Activated CD4-positive, CD25-positive, alpha-beta regulatory T cell treated with anti-CD3 and anti-CD28 coated beads, Interleukin-2, amount 50 U/mL, for 24 hours (primary cell): ENCODE results near the gene AMOTL2.

Source experiments
- ATAC-seq, 2 donors: fragments of 150-1000 bp; cut with Tn5 transposase; one replicate each; pipeline ENCODE4 v1.10.0; 2021; ENCODE audit warnings: mild to moderate bottlenecking in 1 of 2, moderate library complexity in 1 of 2

Gene AMOTL2

DNA sequence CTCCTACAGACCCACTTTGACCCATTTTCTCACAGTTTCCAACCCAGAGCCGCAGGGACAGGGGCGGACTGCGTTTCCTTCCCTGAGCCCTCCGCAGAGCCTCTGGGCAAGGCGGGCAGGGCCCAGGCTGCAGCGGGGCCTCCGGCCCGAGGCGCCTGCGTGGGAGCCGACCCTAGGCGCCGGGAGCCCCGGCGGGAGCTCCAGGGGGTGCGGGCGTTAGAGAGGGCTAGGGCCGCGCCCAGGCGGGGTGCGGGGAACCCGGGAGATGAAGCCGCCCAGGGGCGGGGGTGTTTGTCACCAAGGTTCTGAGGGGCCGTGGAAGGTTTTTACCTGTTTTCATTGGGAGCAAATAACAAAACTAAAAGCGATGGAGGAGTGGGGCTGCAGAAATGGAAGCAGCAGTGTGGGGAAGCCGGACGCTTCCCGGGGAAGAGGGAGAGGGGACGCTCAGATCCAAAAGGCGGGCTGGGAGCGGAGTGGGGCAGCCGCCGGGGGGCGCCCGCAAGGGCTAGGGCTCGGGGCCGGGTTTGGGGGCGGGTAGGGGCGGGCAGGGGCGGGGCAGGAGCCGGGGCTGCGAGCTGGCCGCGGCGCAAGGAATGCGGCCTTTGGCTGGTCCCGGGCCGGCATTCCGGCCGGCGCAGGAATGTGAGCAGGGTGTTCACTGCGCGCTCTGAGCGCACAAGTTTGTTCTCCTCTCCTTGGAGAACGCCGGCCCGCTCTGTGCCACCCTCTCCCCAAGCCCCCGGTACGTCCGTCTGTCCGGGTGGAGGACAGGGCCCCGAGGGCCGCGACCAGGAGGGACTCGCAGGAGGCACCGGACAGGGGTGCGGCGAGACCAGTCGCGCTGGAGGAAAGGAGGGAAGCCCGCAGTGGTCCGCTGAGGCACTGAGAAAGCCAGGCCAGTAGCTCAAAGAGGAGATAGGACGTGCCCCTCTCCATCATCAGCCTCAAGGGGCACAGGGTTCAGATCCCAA, 61.1 kb downstream of the AMOTL2 start:
- no peak for ATAC-seq

DNA sequence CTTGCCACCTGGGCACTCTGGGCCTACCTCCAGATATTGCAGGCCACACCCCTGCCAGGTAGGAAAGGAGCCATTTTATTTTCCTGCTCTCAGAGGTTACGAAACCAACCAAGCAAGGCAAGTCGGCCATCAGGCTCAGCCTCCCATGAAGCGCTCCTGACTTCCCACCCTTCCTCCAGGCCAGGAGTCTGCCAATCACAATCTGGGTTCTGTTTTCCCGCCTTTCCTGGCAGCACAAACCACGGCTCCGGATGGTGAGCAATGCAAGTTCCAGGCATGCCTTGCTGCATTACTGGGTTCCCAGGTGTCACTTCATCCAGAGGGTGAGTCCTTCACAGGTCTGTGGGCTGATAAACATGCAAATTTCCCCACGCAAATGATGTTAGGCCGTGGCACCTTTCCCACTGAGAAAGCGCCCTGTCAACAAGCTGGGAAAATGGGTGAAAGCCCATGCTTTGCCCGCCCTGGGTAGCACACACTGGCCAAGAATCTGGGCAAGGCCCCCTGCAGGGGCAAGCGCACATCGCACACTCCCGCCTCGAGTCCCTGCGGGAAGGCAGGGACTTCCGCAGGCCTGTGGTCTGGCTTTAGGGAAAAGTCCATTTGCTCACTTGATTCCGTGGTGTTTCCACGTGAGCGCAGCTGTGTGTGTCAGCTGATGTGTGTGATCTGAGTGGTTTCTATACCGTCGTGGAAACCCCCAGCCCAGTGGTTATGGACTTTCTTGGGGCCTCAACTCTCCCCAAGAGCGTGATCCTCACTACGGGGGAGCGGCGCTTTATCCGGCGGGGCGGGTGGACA, 62.0 kb downstream of the AMOTL2 start:
- ATAC-seq: no peak

DNA sequence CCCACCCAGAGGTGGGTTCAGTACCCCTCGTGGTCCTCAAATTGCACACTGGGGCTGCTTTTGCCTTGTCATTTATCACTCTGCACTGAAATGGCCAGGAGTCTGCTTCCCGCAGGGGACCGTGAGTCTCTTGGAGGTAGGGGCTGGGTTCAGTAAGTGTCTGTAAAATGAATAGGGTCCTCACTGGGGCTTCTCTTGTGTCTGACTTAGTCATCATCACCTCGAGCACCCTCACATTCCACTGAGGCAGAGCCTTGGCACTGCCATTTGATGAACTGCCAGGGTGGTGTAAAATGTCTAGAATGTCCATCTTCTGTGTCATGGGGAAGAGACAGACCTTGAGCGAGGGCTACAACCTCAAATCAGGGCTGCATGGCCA, 62.6 kb downstream of the AMOTL2 start:
- no peak for ATAC-seq

DNA sequence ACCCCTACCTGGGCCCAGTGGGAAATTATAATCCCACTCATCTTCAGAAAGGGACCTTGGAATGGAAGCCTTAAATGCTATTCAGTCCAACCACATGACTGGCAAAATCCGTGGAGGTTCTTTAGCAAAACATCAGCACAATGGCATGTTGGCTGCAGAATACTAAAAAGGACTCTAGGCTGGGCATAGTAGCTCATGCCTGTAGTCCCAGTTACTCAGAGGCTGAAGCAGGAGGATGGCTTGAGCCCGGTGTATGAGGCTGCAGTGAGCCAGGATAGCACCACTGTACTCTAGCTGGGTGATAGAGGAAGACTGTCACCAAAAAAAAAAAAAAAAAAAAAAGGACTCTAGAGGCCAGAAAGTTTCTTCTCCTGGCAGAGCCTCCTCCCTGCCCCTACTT, 63.0 kb downstream of the AMOTL2 start:
- no peak for ATAC-seq

DNA sequence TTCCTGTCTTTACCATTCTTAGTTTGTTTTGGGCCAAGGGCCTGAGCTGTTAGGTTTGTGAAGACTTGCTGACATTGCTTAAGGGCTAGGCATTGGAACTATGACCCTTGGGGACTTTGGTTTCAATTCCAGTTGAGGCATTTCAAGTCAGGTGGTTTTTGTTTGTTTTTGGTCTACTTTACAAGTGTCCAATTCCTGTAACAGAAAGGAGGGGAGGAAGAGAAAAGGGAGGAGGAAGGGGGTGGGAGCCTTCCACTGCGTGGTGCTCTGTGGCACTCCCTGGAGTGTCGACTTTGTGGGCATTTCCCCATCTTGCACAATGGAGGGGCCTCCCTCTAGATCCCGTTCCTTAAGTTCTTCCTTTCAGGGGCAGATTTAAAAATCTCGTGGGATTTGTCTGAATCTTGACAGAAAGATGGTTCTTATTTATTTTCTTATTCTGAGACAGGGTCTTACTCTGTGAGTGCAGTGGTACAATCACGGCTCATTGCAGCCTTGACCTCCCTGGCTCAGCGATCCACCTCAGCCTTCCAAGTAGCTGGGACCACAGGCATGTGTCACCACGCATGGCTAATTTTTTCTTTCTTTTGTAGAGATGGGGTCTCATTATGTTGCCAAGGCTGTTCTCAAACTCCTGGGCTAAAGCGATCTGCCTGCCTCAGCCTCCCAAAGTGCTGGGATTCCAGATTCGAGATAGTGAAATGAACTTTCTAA, 64.1 kb downstream of the AMOTL2 start:
- no peak for ATAC-seq

DNA sequence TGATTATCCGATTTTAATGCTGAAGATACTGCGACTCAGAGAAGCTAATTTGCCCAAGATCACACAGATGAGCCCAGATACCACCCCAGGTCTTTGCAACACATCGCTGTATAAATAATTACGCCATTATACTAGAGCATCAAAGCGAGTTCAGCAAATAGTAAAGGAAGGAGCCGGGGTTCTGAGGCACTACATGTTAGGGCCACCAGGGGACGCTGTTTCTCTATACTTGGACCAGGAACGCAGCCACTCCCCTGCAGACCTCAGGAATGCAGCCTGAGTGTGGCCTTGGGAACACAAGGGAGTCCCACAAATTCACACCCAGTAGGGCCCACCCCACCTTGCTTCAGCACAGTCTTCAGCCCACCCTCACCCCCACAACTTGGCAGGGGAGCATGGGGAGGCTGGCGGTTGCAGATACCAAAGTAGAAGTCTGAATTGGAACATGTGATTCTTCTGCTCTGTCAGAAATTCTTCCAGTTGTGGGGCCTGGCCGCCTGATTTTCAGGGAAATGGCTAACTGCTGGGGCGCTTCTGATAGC, 65.8 kb downstream of the AMOTL2 start:
- peak; percentile 56 to 58 for ATAC-seq

DNA sequence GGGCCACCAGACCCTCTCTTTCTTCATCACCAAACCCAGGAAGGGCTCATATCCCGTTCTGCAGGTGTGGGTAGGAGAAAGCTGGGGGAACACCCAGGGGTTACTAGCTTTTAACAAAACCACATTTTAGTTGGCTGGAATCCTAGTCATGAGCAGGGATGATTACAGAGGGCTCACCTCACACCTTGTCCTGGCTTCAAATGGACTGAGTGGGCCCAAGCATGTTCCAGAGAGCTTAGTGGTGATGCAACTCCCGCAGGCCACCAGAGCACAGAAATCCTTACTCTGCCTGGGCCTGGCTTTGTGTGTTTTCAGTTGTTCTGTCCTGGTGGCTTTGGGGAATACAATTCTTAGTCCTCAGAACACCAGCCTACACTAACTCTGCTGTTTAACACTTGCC, 66.8 kb downstream of the AMOTL2 start:
- no peak for ATAC-seq

DNA sequence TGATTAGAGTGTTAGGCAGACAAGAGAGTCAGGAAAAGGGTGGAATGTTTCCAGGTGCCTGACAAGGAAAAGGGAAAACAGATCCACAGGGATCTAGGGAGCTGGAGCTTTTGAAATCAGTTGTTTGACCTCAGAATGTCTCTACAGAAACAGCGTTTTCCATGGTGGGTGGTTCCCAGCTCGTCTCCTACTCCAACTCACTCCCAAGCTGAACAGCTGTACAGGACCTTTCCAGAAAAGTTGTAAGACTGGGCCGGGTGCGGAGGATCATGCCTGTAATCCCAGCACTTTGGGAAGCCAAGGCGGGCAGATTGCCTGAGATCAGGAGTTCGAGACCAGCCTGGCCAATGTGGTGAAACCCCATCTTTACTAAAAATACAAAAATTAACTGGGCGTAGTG, 67.9 kb downstream of the AMOTL2 start:
- ATAC-seq: no peak
